Activated CD4-positive, alpha-beta T cell treated with anti-CD3 and anti-CD28 coated beads for 36 hours (primary cell): ENCODE results near the gene CASKIN1. TPM values are rescaled to one million over a fixed set of nuclear protein-coding genes. Genes with fewer than 3 reads are reported as not detected.

Experiments used
- ATAC-seq: fragments of 200-7000 bp; cut with Tn5 transposase; one replicate; pipeline ENCODE4 v1.10.0; 2021; ENCODE audit warnings: mild to moderate bottlenecking, moderate library complexity
- CTCF ChIA-PET: fragments of 350-600 bp; sonication (Branson Sonifier 250); formaldehyde crosslinking; loops from one replicate; lab custom pipeline; 2021; ENCODE audit warnings: antibody characterized with exemption; lab: Charles Lee
- POLR2A ChIA-PET: fragments of 350-600 bp; sonication (Branson Sonifier 250); formaldehyde crosslinking; loops from one replicate; lab custom pipeline; 2021; ENCODE audit warnings: antibody characterized with exemption, inconsistent platforms; lab: Charles Lee
- DNase-seq: peaks from one replicate; pipeline ENCODE4 v3.0.0-alpha.2; 2020
- H3K27ac Mint-ChIP-seq: one replicate; pipeline ENCODE4 v1.8.0; 2021; ENCODE audit warnings: mixed read lengths
- H3K27me3 Mint-ChIP-seq: one replicate; pipeline ENCODE4 v1.8.0; 2021; ENCODE audit warnings: mixed read lengths
- H3K36me3 Mint-ChIP-seq: one replicate; pipeline ENCODE4 v1.8.0; 2021; ENCODE audit warnings: low read depth, mixed read lengths
- H3K4me1 Mint-ChIP-seq: one replicate; pipeline ENCODE4 v1.8.0; 2021; ENCODE audit warnings: mixed read lengths
- H3K4me3 Mint-ChIP-seq: one replicate; pipeline ENCODE4 v1.8.0; 2021; ENCODE audit warnings: mild to moderate bottlenecking, moderate library complexity, mixed read lengths
- H3K9me3 Mint-ChIP-seq: one replicate; pipeline ENCODE4 v1.8.0; 2021; ENCODE audit warnings: low read depth, mixed read lengths
- intact Hi-C, 2 experiments: fragments of 100-400 bp; cut with DNase I in 1 of 2; cut with micrococcal nuclease in 1 of 2; formaldehyde crosslinking; loops; one replicate each; pipeline versions ENCODE4 v1.14.2 to v1.15.1; 2022 to 2024; cut with DNase I, micrococcal nuclease
- total RNA-seq, 2 experiments: library from RNA; stranded (reverse); gene quantifications; one replicate each; pipeline ENCODE4 v1.2.3, GENCODE V29; 2021

Gene CASKIN1
- total RNA-seq, 2 experiments from 2014 or later = 0.98 to 1.3 TPM

DNA sequence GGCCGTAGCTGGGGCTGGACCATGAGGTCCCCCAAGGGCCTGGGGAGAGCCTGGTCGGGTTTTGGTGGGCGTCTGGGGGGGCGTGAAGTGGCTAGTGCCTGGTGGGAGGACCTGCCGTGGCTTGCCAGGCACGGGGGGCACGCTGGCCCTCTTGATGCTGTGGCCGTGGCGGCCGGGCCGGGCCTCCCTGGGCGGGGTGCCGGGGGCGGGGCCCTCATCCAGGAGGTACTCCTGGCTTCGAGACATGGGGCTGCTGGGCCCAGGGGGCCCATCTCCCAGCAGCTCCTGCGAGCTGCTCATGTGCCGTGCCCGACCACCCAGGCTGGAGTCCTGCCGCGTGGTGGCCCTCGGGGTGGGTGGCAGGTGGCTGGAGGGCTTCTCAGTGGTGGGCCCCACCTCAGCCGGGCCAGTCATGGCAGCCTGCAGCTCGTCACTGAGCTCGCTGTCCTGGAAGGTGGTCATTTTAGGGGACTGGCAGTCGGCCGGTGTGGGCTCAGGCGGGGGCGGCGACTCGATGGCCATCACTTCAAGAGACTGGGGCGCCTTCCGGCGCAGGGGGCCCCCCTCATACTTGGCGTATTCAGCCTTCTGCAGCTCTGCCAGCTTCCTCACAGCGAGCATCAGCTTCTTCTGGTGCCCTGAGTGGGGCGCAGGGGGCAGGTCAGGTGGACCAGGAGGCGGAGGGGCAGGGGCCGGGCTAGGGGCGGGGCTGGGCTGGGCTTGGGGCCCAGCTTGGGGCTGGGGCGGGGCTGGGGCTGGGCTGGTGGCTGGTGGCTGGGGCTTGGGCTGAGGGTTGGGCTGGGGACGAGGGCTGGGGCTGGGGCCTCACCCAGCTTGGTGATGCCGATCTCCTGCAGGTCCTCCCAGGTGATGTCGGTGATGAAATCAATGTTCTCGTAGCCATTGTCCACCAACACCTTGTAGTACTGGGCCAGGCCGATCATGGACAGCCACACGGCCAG is 15.2 kb downstream of the CASKIN1 start:
- Mint-ChIP-seq H3K4me3 (no peak overlapping the region), H3K9me3 (no peaks in the 10 kb centered on the region), H3K27me3 (no peaks in the 10 kb centered on the region), H3K4me1 (no peaks in the 10 kb centered on the region), H3K36me3 (peaks cover 4% of the 10 kb centered on the region), H3K27ac (no peak overlapping the region)
- ChIA-PET CTCF (no interaction called here), POLR2A (interaction anchor here (0.5 to 1.4 kb wide), 2 partner anchors 26 to 121 kb away, joined by 3 to 6 read pairs; partner anchors contain the start of gene TRAF7)
- intact Hi-C loops = no loop called here
- ATAC-seq (no peak), DNase-seq (peak; percentile 23)

DNA sequence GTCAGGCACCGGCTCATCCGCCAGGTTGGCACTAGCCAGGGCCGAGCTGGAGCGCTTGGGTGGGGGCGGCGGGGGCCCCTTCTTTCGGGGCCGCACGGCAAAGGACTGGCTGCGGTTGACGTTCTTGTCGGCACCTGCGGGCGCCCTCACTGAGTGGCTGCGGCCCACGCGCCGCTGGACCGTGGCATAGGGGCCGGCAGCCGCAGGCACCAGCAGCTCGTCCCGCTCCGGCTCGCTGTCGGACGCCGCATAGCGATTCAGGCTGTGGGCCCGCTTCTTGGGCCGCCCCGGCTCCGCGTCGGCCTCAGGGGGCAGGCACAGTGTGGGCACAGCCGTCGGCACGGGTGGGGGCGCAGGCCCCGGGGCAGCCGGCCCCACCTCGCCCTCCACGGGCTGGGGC is 15.9 kb downstream of the CASKIN1 start:
- Mint-ChIP-seq H3K36me3 (peaks cover 8% of the 10 kb centered on the region), H3K27me3 (no peaks in the 10 kb centered on the region), H3K4me3 (no peak overlapping the region), H3K9me3 (no peaks in the 10 kb centered on the region), H3K4me1 (no peaks in the 10 kb centered on the region), H3K27ac (no peak overlapping the region)
- ChIA-PET POLR2A (no interaction called here), CTCF (no interaction called here)
- ATAC-seq (no peak), DNase-seq (no peak)
- intact Hi-C loops = no loop called here

DNA sequence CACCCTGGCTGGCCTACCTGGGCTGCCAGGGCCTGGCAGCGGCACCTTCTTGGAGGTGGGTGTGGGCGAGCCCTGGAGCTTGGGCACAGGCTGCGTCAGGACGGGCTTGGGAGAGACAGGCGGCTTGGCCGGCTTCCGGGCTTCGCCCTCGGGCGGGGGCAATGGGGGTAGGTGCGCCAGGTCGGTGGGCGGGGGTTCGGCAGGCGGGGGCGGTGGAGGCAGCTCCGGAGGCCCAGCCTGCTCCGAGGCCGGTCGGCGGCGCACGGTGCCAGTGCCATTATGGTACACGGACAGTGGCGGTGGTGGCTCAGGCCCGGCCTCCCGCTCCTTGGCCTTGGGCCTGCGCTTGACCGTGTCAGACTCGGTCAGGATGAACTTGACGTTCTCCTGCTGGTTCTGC is 16.8 kb downstream of the CASKIN1 start:
- H3K27ac Mint-ChIP-seq = no peak overlapping the region
- POLR2A ChIA-PET = no interaction called here
- H3K4me3 Mint-ChIP-seq = no peak overlapping the region
- H3K36me3 Mint-ChIP-seq = peaks cover 8% of the 10 kb centered on the region
- intact Hi-C loops = no loop called here
- no peaks in the 10 kb centered on the region for H3K9me3 Mint-ChIP-seq
- DNase-seq = no peak
- no peaks in the 10 kb centered on the region for H3K27me3 Mint-ChIP-seq
- no peak for ATAC-seq
- CTCF ChIA-PET = no interaction called here
- H3K4me1 Mint-ChIP-seq = no peaks in the 10 kb centered on the region

DNA sequence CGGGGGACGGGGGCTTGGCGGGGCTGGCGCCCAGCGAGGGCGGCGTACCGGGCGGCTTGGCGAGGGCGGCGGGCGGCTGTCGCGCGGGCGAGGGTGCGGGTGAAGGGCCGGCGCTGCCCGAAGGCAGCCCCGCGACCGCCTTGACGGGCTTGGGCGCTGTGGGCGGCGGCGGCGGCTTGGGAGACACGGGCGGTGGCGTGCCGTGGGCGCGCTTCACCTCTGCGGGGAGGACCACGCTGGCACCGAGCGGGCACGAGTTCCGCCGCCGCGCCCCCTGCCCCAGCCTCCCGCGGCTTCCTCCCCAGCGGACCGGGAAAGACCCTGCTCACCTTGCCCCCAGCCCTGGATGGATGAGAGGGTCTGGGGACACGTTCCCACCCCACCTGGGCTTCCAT is 17.3 kb downstream of the CASKIN1 start:
- peaks cover 12% of the 10 kb centered on the region for H3K36me3 Mint-ChIP-seq
- H3K9me3 Mint-ChIP-seq = no peaks in the 10 kb centered on the region
- ChIA-PET POLR2A (no interaction called here), CTCF (no interaction called here)
- H3K4me1 Mint-ChIP-seq = no peaks in the 10 kb centered on the region
- no peak overlapping the region for H3K4me3 Mint-ChIP-seq
- H3K27me3 Mint-ChIP-seq = no peaks in the 10 kb centered on the region
- ATAC-seq (no peak), DNase-seq (no peak)
- H3K27ac Mint-ChIP-seq = no peak overlapping the region
- intact Hi-C loops = no loop called here

DNA sequence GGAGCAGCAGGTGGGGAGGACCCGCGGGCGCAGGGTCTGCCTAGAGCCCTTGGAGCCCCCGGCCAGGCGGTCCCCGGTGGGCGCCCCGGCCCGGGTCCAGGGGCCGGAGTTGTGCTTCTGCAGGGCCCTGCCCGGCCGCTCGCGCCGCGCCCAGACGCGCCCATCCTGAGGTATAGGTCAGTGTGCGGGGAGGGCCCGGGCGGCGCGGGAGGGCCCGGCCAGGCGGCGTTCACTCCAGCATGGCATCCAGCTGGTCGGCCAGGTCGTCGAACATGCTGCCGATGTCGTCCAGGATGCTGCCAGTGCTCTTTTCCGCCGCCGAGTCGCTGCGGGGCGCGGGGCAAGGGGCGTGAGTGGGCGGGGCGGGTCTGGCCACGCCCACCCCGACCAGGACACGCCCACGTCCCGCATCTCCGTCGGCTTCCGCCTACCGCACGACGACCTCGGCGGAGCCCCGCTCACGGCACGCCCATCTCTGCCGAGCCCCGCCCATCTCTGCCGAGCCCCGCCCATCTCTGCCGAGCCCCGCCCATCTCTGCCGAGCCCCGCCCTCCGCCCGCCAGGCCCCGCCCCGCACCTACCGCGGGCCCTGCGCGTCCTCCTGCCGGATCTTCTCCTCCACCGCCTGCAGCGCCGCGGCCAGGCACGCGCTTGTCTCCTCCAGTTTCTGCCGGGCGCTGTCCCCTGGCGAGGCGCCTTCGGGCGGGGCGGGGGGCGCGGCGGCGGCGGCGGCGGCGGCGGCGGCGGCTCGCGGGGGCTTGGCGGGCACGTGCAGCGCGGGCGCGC is 17.9 kb downstream of the CASKIN1 start:
- no peak overlapping the region for H3K27ac Mint-ChIP-seq
- no peak overlapping the region for H3K4me3 Mint-ChIP-seq
- no peaks in the 10 kb centered on the region for H3K4me1 Mint-ChIP-seq
- DNase-seq = peak; percentile 70
- H3K9me3 Mint-ChIP-seq = no peaks in the 10 kb centered on the region
- intact Hi-C loops = loop anchor here in 1 of 2 experiments (1.0 kb wide), 4 partner anchors 27 to 359 kb away; partner anchors contain the start of genes E4F1 and MLST8
- H3K27me3 Mint-ChIP-seq = no peaks in the 10 kb centered on the region
- peak; percentile 80 for ATAC-seq
- POLR2A ChIA-PET = no interaction called here
- peaks cover 16% of the 10 kb centered on the region for H3K36me3 Mint-ChIP-seq
- CTCF ChIA-PET = no interaction called here

DNA sequence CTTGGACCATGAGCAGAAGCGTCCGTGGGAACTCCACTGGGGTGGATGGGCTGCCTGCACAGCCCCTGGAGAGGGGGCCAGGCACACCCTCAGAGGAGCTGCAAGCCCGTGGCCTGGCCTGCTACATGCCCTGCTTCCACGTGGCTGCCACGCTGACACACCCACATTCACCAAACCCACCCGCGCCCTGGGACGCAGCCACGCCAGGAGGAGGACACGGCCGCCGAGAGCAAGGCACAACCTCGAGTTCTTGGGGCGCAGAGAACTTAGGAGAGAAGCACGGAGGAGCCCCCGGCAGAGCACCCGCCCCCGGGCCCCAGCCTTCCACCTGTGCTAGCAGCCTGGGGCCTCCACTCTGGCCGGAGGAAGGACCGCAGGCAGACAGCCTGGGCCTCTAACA is 18.8 kb downstream of the CASKIN1 start:
- CTCF ChIA-PET = no interaction called here
- POLR2A ChIA-PET = no interaction called here
- H3K9me3 Mint-ChIP-seq = no peaks in the 10 kb centered on the region

DNA sequence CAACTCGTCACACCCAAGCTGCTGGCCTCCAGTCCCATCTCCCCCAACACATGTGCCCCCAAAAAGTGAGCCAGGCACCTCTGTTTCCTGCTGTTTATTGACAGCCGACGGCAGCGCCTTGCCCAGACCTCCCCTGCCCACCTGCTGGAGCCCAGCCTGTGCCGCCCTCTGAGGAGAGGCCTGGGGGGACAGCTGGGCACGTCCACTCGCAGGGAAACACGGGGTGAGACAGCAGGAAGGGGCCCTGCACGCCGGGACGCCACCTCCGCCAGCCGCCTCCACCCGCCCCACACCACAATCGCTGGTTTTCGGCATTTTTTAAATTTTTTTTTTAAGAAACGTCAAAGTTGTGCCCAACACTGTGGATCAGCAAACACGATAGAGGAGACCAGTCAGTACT is 19.3 kb downstream of the CASKIN1 start:
- POLR2A ChIA-PET = no interaction called here
- Mint-ChIP-seq H3K27me3 (no peaks in the 10 kb centered on the region), H3K4me1 (no peaks in the 10 kb centered on the region)

More for the DNA sequence above, 18.8 kb downstream of the CASKIN1 start:
- no peak for DNase-seq
- Mint-ChIP-seq H3K4me3 (no peak overlapping the region), H3K27ac (no peak overlapping the region), H3K27me3 (no peaks in the 10 kb centered on the region), H3K4me1 (no peaks in the 10 kb centered on the region), H3K36me3 (peaks cover 18% of the 10 kb centered on the region)
- intact Hi-C loops = no loop called here
- ATAC-seq = no peak

DNA sequence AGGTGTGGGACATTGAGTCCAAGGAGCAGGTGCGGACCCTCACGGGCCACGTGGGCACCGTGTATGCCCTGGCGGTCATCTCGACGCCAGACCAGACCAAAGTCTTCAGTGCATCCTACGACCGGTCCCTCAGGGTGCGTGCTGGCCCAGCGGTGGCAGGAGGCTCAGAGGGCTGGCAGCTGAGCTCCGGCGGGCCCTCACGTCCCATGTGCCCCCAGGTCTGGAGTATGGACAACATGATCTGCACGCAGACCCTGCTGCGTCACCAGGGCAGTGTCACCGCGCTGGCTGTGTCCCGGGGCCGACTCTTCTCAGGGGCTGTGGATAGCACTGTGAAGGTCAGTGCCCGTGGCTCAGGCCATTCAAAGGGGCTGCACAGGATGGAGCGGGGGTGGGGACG is 20.4 kb downstream of the CASKIN1 start:
- no peak for ATAC-seq
- Mint-ChIP-seq H3K36me3 (peaks cover 18% of the 10 kb centered on the region), H3K27me3 (no peaks in the 10 kb centered on the region), H3K9me3 (no peaks in the 10 kb centered on the region), H3K4me1 (no peaks in the 10 kb centered on the region), H3K4me3 (no peak overlapping the region), H3K27ac (no peak overlapping the region)
- no peak for DNase-seq
- ChIA-PET CTCF (no interaction called here), POLR2A (no interaction called here)
- intact Hi-C loops = no loop called here

More for the DNA sequence above, 19.3 kb downstream of the CASKIN1 start:
- CTCF ChIA-PET = no interaction called here
- peaks cover 18% of the 10 kb centered on the region for H3K36me3 Mint-ChIP-seq
- no peak overlapping the region for H3K4me3 Mint-ChIP-seq
- H3K9me3 Mint-ChIP-seq = no peaks in the 10 kb centered on the region
- no peak for ATAC-seq
- DNase-seq = no peak
- intact Hi-C loops = no loop called here
- no peak overlapping the region for H3K27ac Mint-ChIP-seq

DNA sequence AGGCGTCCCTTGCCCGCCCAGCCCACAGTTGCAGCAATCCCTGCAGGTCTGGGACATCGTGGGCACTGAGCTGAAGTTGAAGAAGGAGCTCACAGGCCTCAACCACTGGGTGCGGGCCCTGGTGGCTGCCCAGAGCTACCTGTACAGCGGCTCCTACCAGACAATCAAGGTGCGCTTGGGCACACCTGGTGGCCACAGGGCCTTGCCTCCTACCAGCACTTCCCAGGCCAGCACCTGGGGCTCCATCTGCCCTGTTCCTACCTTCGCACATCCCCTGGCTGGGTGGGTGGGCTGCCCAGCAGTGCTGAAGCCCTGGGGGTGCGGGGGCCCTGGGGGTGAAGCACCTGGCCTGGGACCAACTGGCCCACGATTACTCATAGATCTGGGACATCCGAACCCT is 21.0 kb downstream of the CASKIN1 start:
- Mint-ChIP-seq H3K36me3 (peaks cover 18% of the 10 kb centered on the region), H3K9me3 (no peaks in the 10 kb centered on the region), H3K27ac (no peak overlapping the region), H3K4me3 (no peak overlapping the region), H3K4me1 (no peaks in the 10 kb centered on the region), H3K27me3 (no peaks in the 10 kb centered on the region)
- CTCF ChIA-PET = no interaction called here
- DNase-seq = no peak
- no peak for ATAC-seq
- intact Hi-C loops = no loop called here
- POLR2A ChIA-PET = no interaction called here

DNA sequence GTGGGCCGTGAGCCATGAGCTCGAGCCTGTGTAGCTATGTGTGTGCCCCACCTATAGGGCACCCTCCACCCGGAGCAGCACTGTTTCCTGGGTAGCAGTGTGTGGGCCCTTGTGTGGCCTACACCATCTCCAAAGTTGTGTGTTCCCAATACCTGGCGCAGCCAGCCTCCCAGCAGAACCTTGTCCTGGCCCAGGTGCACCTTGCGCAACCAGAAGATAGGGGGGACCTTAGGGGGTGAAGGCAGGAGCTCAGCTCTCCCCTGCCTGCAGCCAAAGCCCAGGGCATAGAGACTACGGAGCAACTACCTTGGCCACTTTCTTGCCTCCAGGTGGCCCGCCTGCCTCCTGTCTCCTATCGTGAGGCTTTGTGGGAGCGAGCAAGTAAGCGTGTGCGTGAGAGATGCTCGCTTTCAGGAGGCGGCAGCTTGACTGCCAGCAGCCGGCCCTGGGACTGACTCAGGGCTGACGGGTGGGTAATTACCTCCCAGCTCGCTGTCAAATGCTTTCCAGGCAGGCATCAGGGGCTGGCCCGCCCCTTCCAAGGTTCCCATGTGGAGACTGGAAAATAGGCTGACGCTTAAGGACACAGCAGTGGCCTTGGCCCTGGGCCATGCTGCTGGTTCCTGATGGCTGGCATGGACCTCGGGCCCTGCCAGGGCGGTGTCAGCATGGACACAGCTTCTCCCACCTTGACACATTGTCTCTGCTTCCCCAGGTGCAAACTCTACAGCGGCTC is 21.8 kb downstream of the CASKIN1 start:
- ChIA-PET POLR2A (no interaction called here), CTCF (interaction anchor here (0.6 kb wide), 1 partner anchor 152 kb away, joined by 3 read pairs; no protein-coding TSS in a partner anchor)
- ATAC-seq = no peak
- H3K27ac Mint-ChIP-seq = no peak overlapping the region
- H3K4me3 Mint-ChIP-seq = no peak overlapping the region
- intact Hi-C loops = no loop called here
- no peaks in the 10 kb centered on the region for H3K9me3 Mint-ChIP-seq
- no peak for DNase-seq
- no peaks in the 10 kb centered on the region for H3K27me3 Mint-ChIP-seq
- H3K36me3 Mint-ChIP-seq = peaks cover 18% of the 10 kb centered on the region
- no peaks in the 10 kb centered on the region for H3K4me1 Mint-ChIP-seq

DNA sequence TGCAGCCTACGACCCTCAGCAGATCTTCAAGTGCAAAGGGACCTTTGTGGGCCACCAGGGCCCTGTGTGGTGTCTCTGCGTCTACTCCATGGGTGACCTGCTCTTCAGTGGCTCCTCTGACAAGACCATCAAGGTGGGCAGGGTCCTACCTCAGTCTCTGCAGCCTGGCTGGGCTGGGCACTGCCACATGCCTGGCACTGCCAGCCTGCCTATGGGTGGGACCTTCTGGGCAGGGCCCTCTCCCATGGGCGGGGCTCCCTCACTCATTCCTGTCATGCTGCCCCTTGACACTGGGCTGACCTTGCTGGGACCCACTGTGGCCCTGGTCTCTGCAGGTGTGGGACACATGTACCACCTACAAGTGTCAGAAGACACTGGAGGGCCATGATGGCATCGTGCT is 22.5 kb downstream of the CASKIN1 start:
- Mint-ChIP-seq H3K36me3 (peaks cover 18% of the 10 kb centered on the region), H3K27ac (no peak overlapping the region), H3K4me3 (no peak overlapping the region), H3K27me3 (no peaks in the 10 kb centered on the region), H3K9me3 (no peaks in the 10 kb centered on the region), H3K4me1 (no peaks in the 10 kb centered on the region)
- no peak for DNase-seq
- no peak for ATAC-seq
- intact Hi-C loops = no loop called here
- POLR2A ChIA-PET = no interaction called here
- CTCF ChIA-PET = no interaction called here
